GM10266 (cell line): ENCODE measurements around the gene SMPDL3A.

ENCODE experiments used
- DNase-seq: peaks from one replicate; pipeline ENCODE4 v3.0.0; 2012; ENCODE audit errors: extremely low spot score
- TF ChIP-seq, protein P1 (sequence below): IDR thresholded peaks from 2 replicates; pipeline ENCODE4 v1.5.1; 2012; ENCODE audit warnings: mild to moderate bottlenecking, low read depth; ENCODE audit not compliant: control insufficient read depth, insufficient read depth; ENCODE audit errors: missing control alignments

Gene SMPDL3A

DNA sequence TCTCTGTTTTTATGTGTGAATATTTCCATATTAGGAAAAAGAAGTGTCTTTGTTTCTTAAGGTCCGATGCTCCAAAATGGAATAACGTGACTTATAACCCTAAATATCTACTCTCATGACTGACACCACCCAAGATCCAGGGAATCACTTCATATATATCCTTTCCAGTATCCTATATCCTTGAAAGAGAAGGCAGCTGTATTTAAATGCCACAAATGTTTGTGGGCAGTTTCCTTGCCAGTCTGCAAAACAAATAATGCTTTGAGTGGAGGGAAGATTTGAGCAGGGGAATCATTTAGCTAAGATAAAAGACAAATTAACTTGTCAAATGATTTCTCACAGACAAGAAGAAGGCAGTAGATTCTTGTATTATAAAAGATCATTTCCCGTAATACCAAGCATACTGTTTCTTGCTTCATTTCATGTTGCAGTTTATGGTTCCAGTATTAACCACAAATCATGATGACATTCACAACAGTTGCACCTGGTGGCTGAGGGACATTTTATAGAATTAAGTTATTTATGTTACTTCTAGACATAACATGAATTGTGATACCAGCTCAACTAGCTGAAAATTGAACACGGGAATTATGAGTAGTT lies 39.5 kb upstream of the SMPDL3A start:
- TF ChIP-seq, protein P1, sequence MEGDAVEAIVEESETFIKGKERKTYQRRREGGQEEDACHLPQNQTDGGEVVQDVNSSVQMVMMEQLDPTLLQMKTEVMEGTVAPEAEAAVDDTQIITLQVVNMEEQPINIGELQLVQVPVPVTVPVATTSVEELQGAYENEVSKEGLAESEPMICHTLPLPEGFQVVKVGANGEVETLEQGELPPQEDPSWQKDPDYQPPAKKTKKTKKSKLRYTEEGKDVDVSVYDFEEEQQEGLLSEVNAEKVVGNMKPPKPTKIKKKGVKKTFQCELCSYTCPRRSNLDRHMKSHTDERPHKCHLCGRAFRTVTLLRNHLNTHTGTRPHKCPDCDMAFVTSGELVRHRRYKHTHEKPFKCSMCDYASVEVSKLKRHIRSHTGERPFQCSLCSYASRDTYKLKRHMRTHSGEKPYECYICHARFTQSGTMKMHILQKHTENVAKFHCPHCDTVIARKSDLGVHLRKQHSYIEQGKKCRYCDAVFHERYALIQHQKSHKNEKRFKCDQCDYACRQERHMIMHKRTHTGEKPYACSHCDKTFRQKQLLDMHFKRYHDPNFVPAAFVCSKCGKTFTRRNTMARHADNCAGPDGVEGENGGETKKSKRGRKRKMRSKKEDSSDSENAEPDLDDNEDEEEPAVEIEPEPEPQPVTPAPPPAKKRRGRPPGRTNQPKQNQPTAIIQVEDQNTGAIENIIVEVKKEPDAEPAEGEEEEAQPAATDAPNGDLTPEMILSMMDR = no peak
- DNase-seq = no peak

DNA sequence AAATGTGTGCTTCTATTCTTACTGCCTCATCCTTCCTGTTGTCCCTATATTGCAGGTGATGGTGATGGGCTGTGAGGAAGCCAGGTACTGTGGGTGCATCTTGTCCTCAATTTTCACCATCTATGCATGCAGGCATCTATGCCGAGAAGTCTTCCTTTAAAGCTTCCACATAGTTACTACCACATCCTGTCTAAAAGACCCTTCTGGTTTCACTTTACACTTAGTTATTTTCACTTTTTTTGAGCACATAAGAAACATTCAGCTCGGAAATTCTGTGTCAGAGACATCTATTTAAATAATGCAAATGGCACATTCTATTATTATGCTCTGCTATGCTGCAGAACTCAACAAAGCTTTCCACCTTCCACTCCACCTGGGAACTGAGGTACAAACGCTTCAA lies 37.7 kb upstream of the SMPDL3A start:
- peak; percentile 15 for DNase-seq
- TF ChIP-seq, protein P1 = no peak

DNA sequence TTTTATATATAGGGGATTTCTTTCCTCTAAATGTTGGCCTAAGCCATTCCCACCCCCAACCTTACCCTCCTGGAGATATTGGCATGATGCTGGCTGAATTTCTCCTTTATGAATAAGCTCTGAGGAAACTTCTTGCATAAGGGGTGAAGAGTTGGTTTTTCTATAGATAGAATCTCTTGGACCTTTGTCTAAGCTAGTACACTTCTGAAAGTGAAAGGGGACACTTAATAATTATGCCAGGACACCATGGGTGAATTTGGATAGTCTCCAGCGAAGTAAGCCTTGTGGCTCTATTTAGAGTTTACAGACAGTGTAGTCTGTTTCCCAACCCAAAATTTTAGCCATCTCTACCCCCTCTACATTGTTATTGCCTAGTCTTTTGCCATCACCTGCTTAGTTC lies 36.6 kb upstream of the SMPDL3A start:
- no peak for DNase-seq

DNA sequence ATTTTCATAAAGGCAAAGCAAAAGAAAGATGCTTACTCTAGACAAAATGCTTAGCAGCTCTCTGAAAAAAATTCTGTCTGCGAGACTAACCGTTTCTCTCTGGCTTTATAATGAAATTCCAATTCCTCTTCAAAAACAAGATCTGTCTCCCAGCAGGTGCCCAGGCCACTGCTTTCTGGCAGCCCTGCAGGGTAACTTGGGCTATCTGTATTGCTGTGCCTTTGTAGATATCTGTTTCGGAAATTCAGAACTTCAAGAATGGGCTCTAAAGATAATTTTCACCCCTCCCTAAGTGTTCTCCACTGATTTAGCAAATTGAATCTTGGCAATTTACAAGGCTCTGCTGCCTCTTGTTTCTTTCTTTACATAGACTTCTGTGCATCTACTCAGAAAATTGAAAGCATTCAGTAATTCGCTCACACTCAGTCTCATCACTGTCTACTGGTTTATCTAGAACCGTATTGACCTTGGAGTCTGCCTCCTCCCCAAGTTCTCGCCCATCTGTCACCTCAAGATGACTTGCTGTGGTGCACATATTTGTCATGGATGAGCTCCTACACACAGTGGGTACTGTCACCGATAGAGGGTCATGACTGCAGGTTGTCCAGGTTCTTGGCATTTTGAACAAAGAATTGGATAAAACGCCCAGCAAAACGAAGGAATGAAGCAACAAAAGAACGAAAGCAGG lies 35.9 kb upstream of the SMPDL3A start:
- TF ChIP-seq, protein P1 = no peak
- DNase-seq = no peak

More for the DNA sequence above, 36.6 kb upstream of the SMPDL3A start:
- TF ChIP-seq, protein P1 = no peak

DNA sequence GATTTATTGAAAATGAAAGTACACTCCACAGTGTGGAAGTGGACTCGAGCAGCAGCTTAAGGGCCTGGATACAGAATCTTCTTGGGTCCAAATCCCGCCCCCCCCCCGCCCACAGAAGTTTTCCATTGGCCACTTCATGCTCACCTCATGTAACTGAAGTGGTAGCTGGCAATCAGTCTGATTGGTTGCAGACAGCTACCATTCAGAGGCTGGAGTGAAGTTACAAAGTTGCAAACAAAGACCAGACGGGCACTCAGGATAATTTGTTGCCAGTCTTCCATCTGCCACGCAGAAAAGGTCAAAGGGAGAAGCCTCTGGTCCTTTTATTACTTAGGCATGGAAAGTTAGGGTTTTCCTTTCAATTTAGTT lies 35.4 kb upstream of the SMPDL3A start:
- DNase-seq = no peak
- TF ChIP-seq, protein P1 = no peak

DNA sequence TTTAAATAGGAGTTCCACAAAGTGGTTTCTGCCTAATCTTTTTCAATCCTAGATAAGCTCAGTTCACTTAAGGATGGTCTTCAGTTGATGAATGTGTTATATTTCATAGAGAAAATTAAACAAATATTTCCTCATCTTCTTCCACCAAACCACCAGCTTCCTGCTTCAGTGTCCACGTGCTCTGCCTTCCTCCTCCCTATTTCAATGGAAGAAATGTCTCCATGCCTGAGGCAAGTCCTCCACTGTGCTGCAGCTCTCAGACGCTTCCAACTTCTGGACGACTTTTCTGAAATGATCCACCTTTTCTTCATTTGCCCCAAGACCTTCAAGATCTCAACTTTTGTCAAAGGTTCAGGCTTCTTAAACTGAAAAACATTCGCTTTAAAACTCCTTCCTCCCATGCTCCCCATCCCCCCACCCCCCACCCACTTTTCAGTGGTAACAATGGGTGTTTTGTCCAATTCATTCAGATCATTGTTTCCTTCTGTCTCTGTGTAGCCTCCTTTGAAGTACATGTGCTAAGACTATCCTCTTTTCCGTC lies 34.8 kb upstream of the SMPDL3A start:
- TF ChIP-seq, protein P1 = no peak
- DNase-seq = no peak

DNA sequence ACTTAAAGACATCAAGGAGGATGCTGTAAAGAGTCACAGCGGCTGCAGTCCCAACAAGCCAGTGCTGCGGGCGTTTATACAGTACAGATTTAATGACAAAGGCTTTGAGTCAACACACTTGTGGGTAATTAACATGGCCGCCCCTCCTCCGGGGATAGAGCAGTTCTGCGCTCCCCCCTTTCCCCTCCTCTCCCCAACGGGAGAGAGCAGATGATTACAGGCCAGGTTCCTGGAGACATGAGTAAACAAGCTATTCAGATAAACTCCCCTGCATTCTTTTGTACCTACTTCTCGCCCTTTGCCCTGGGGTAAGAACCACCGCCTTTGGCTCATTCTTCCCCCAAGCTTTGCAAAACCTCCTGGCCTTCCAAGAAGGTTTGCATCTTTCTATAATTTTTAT lies 33.2 kb upstream of the SMPDL3A start:
- no peak for DNase-seq
- TF ChIP-seq, protein P1 = no peak
